Mesothelial cell of epicardium (in vitro differentiated cells): ENCODE results near the gene TYRO3. TPM values are rescaled to one million over a fixed set of nuclear protein-coding genes. Genes with fewer than 3 reads are reported as not detected.

ENCODE experiments used
- DNase-seq, 2 experiments: peaks; one replicate each; pipeline ENCODE4 v3.0.0; 2021; ENCODE audit warnings: low spot score in 2 of 2; ENCODE audit not compliant: unreplicated experiment in 2 of 2
- H3K27ac Mint-ChIP-seq: 2 replicates; pipeline ENCODE4 v1.8.0; 2021; ENCODE audit warnings: mixed read lengths
- H3K27me3 Mint-ChIP-seq: 2 replicates; pipeline ENCODE4 v1.8.0; 2021; ENCODE audit warnings: low read depth, mixed read lengths
- H3K36me3 Mint-ChIP-seq: 2 replicates; pipeline ENCODE4 v1.8.0; 2021; ENCODE audit warnings: mixed read lengths
- H3K4me1 Mint-ChIP-seq: 2 replicates; pipeline ENCODE4 v1.8.0; 2021; ENCODE audit warnings: mixed read lengths
- H3K4me3 Mint-ChIP-seq: 2 replicates; pipeline ENCODE4 v1.8.0; 2021; ENCODE audit warnings: mild to moderate bottlenecking, moderate library complexity, mixed read lengths
- H3K9me3 Mint-ChIP-seq: 2 replicates; pipeline ENCODE4 v1.8.0; 2021; ENCODE audit warnings: mixed read lengths
- CTCF ChIP-seq: fragments of 200-600 bp; sonication (generic); IDR thresholded peaks from one replicate; pipeline ENCODE4 v1.5.0; 2021; ENCODE audit warnings: antibody characterized with exemption; ENCODE audit not compliant: unreplicated experiment
- total RNA-seq: library from RNA; stranded (reverse); gene quantifications from 3 replicates; pipeline ENCODE4 v1.2.1, GENCODE V29; 2021

TYRO3 gene
- total RNA-seq, 1 donor from 2014 or later, result 94.4 TPM

GRCh38 chr15:41564960-41565502, 6.0 kb downstream of the TYRO3 start:
- Mint-ChIP-seq H3K36me3 (peaks cover 4% of the 10 kb centered on the region), H3K27ac (peak overlapping the region; percentile 78), H3K4me3 (no peak overlapping the region), H3K9me3 (no peaks in the 10 kb centered on the region), H3K27me3 (no peaks in the 10 kb centered on the region), H3K4me1 (peaks cover 83% of the 10 kb centered on the region)
- no peak for DNase-seq
- no peak for TF ChIP-seq CTCF

GRCh38 chr15:41565702-41566101, 6.7 kb downstream of the TYRO3 start:
- no peak for TF ChIP-seq CTCF
- H3K4me3 Mint-ChIP-seq, result no peak overlapping the region
- no peak for DNase-seq
- no peaks in the 10 kb centered on the region for H3K9me3 Mint-ChIP-seq
- H3K36me3 Mint-ChIP-seq, result peaks cover 6% of the 10 kb centered on the region
- H3K4me1 Mint-ChIP-seq, result peaks cover 76% of the 10 kb centered on the region
- no peak overlapping the region for H3K27ac Mint-ChIP-seq
- H3K27me3 Mint-ChIP-seq, result no peaks in the 10 kb centered on the region

DNA sequence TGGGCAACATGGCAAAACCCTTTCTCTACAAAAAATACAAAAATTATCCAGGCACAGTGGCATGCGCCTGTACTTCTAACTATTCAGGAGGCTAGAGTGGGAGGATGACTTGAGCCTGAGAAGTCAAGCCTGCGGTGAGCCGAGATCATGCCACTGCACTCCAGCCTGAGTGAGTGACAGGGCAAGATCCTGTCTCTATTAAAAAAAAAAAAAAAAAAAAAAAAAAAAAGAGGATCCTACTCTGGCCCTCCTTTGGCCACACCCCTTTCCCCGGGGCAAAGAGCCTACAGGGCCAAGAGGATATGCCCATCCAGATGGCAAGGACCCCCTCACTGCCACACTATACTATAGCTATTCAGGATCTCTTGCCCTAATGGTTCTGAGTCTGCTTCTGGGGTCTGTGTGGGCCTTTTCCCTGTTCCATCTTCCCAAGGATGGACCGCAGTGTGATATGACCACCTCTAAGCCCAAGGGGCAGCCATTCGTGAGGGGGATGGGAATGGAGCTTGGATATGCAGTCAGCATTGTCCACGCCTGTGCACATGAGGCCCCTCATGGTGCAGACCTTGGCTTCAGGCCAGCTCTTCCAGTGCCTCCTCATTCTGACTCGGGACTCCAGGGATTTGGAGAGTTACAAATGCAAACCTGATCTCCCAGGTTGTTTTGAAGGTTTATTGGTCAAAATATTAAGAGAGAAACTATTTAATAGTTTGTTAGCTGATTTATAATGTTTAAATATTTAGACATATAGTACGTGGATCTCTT, 7.3 kb downstream of the TYRO3 start:
- H3K4me3 Mint-ChIP-seq, result no peak overlapping the region
- no peak for TF ChIP-seq CTCF
- H3K27me3 Mint-ChIP-seq, result no peaks in the 10 kb centered on the region
- peaks cover 73% of the 10 kb centered on the region for H3K4me1 Mint-ChIP-seq
- DNase-seq, result peak in 1 of 2 experiments; percentile 41
- H3K9me3 Mint-ChIP-seq, result no peaks in the 10 kb centered on the region
- peak overlapping the region; percentile 71 for H3K27ac Mint-ChIP-seq
- H3K36me3 Mint-ChIP-seq, result peaks cover 12% of the 10 kb centered on the region

- Mint-ChIP-seq H3K27me3 (no peaks in the 10 kb centered on the region), H3K9me3 (no peaks in the 10 kb centered on the region), H3K36me3 (peaks cover 18% of the 10 kb centered on the region), H3K4me1 (peaks cover 64% of the 10 kb centered on the region), H3K27ac (peak overlapping the region; percentile 94), H3K4me3 (no peak overlapping the region)
- no peak for TF ChIP-seq CTCF
- no peak for DNase-seq
These were observed 8.2 kb downstream of the TYRO3 start for GRCh38 chr15:41567261-41567660.

DNA sequence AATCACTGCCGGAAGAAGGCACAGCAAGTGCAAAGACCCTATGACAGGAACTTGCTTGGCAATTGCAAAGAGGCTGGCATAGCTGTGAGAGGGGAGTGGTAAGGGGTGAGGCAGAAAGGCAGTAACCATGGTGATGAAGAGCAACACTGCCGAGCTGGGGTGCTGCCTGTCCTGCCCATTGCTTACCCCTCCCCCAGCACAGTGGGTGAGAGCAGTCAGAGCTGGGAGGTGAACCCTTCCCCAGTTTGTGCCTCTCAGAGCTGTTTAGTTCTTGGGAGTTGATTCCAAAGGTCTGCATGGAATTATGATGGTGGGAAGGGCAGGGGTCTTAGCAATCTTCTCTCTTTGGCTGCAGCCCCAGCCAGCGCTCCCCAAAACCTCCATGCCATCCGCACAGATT, 8.8 kb downstream of the TYRO3 start:
- Mint-ChIP-seq H3K27me3 (no peaks in the 10 kb centered on the region), H3K4me1 (peaks cover 58% of the 10 kb centered on the region), H3K27ac (peak overlapping the region; percentile 94), H3K9me3 (no peaks in the 10 kb centered on the region), H3K36me3 (peaks cover 18% of the 10 kb centered on the region), H3K4me3 (peak overlapping the region; percentile 4)
- DNase-seq, result no peak
- no peak for TF ChIP-seq CTCF
